GM13977 (cell line): Measurements from ENCODE around the gene RPS19BP1.

ENCODE experiments used
- DNase-seq: peaks from one replicate; pipeline ENCODE4 v3.0.0; 2012; ENCODE audit warnings: low spot score
- CTCF ChIP-seq: IDR thresholded peaks from 2 replicates; pipeline ENCODE4 v1.5.1; 2012; ENCODE audit warnings: mild to moderate bottlenecking, control low read depth; ENCODE audit not compliant: insufficient read depth; ENCODE audit errors: extremely low read depth, missing control alignments
- in situ Hi-C: fragments of 300-500 bp; cut with MboI; formaldehyde crosslinking; loops from one replicate; pipeline ENCODE4 v1.12.0; 2022; ENCODE audit warnings: low sequenced_read_pairs, low pct_unique_long_range_greater_than_20kb, mixed read lengths, inconsistent platforms; ENCODE audit not compliant: unreplicated experiment

RPS19BP1 gene

GRCh38 chr22:39560127-39560526 is 27.6 kb upstream of the RPS19BP1 start:
- no peak for DNase-seq
- in situ Hi-C loops, result no loop called here
- no peak for TF ChIP-seq CTCF

GRCh38 chr22:39559456-39560105 is 27.0 kb upstream of the RPS19BP1 start:
- in situ Hi-C loops, result no loop called here
- peak; percentile 60 for TF ChIP-seq CTCF
- DNase-seq, result peak; percentile 59

GRCh38 chr22:39558950-39559349 is 26.4 kb upstream of the RPS19BP1 start:
- TF ChIP-seq CTCF, result no peak
- DNase-seq, result no peak
- in situ Hi-C loops, result no loop called here

GRCh38 chr22:39558254-39558727 is 25.7 kb upstream of the RPS19BP1 start:
- TF ChIP-seq CTCF, result no peak
- in situ Hi-C loops, result no loop called here
- DNase-seq, result no peak

- no peak for TF ChIP-seq CTCF
- no peak for DNase-seq
- in situ Hi-C loops, result no loop called here
These were observed 24.7 kb upstream of the RPS19BP1 start for GRCh38 chr22:39556970-39557841.

GRCh38 chr22:39554151-39554550 is 21.6 kb upstream of the RPS19BP1 start:
- in situ Hi-C loops, result no loop called here
- DNase-seq, result no peak
- TF ChIP-seq CTCF, result no peak
